GM12878 (cell line): ENCODE results near the gene TRIM72. TPM values are rescaled to one million over a fixed set of nuclear protein-coding genes. Genes with fewer than 3 reads are reported as not detected.
A peak's percentile ranks its signal among the peaks of the same experiment; 100 is the strongest.

Experiments
- ATAC-seq: fragments of 200-7000 bp; cut with Tn5 transposase; 3 replicates; pipeline ENCODE4 v1.9.1; 2020; ENCODE audit warnings: mild to moderate bottlenecking, moderate library complexity
- BruUV-seq: library from RNA; stranded (reverse); fragments of 400-500 nt; replicated peaks from 2 replicates; lab custom pipeline; 2021; lab: Mats Ljungman, UMichigan
- CTCF ChIA-PET: fragments of 300-600 bp; sonication (Branson Sonifier 250); formaldehyde crosslinking; extraction: SDS; loops from one replicate; lab custom pipeline; 2021; ENCODE audit warnings: inconsistent platforms; lab: Yijun Ruan, JAX
- POLR2A ChIA-PET: fragments of 350-600 bp; formaldehyde crosslinking; extraction: SDS; loops from one replicate; lab custom pipeline; 2021; ENCODE audit warnings: inconsistent platforms; lab: Charles Lee
- RAD21 ChIA-PET: fragments of 300-600 bp; sonication (Branson Sonifier 250); formaldehyde crosslinking; loops from one replicate; lab custom pipeline; 2023; ENCODE audit warnings: antibody characterized with exemption; ENCODE audit not compliant: unreplicated experiment; lab: Charles Lee
- SMC1A ChIA-PET: fragments of 300-600 bp; sonication (Branson Sonifier 250); formaldehyde crosslinking; loops from one replicate; lab custom pipeline; 2023; ENCODE audit not compliant: unreplicated experiment, uncharacterized antibody; lab: Charles Lee
- DNase-seq: peaks from one replicate; pipeline ENCODE4 v3.0.0-alpha.2; 2011; ENCODE audit warnings: low read depth, low spot score
- FAIRE-seq: peaks from 3 replicates; lab custom pipeline; 2011; peaks lifted over from hg19 to GRCh38; lab: Jason Lieb, UNC
- H2AFZ ChIP-seq: 2 replicates; pipeline ENCODE4 v1.6.0; 2011; ENCODE audit warnings: low read depth, low read length, control low read depth; ENCODE audit not compliant: control insufficient read depth
- H3K27ac ChIP-seq: 2 replicates; pipeline ENCODE4 v1.5.1; 2011; ENCODE audit warnings: control low read depth; ENCODE audit not compliant: control insufficient read depth, insufficient read depth
- H3K27me3 ChIP-seq, 2 experiments: replicated peaks in 1 of 2; 2 replicates each; pipeline versions ENCODE4 v1.6.0 to v1.6.1; 2011; ENCODE audit warnings: low read length in 1 of 2; ENCODE audit not compliant: control insufficient read depth in 2 of 2, insufficient read depth in 2 of 2
- H3K36me3 ChIP-seq, 2 experiments: 2 replicates each; pipeline ENCODE4 v1.5.1; 2011; ENCODE audit warnings: low read length in 1 of 2; ENCODE audit not compliant: control insufficient read depth in 2 of 2, insufficient read depth in 2 of 2
- H3K4me1 ChIP-seq: 2 replicates; pipeline ENCODE4 v1.6.1; 2011; ENCODE audit warnings: mild to moderate bottlenecking, low read length, moderate library complexity, mixed read lengths; ENCODE audit not compliant: control insufficient read depth, insufficient read depth
- H3K4me2 ChIP-seq: 2 replicates; pipeline ENCODE4 v1.6.0; 2011; ENCODE audit warnings: control low read depth; ENCODE audit not compliant: control insufficient read depth, insufficient read depth
- H3K4me3 ChIP-seq: fragments of 200-600 bp; sonication (generic); 2 replicates; pipeline ENCODE4 v1.5.1; 2016
- H3K79me2 ChIP-seq: 2 replicates; pipeline ENCODE4 v1.6.0; 2011; ENCODE audit warnings: low read length; ENCODE audit not compliant: control insufficient read depth, insufficient read depth
- H3K9ac ChIP-seq: 2 replicates; pipeline ENCODE4 v1.8.0; 2011; ENCODE audit warnings: low read length, control low read depth, mixed read lengths; ENCODE audit not compliant: control insufficient read depth, insufficient read depth
- H3K9me3 ChIP-seq: replicated peaks from 3 replicates; pipeline ENCODE4 v1.5.1; 2011; ENCODE audit warnings: mild to moderate bottlenecking, low read length; ENCODE audit not compliant: control insufficient read depth, insufficient read depth
- H4K20me1 ChIP-seq: 2 replicates; pipeline ENCODE4 v1.6.0; 2011; ENCODE audit not compliant: control insufficient read depth, insufficient read depth
- ATF3 ChIP-seq: IDR thresholded peaks from 2 replicates; pipeline ENCODE4 v1.6.1; 2011; ENCODE audit warnings: low read depth, mild to moderate bottlenecking, low read length, moderate library complexity, borderline replicate concordance; ENCODE audit errors: extremely low read depth
- CBX5 ChIP-seq: sonication (generic); IDR thresholded peaks from 2 replicates; pipeline ENCODE4 v1.6.1; 2016; ENCODE audit warnings: low read depth, moderate library complexity, mild to moderate bottlenecking, inconsistent platforms
- E4F1 ChIP-seq: fragments of 450-650 bp; IDR thresholded peaks from 2 replicates; pipeline ENCODE4 v1.6.1; 2018; ENCODE audit warnings: borderline replicate concordance, mild to moderate bottlenecking; ENCODE audit not compliant: partially characterized antibody
- MYC ChIP-seq: IDR thresholded peaks from 2 replicates; pipeline ENCODE4 v1.6.1; 2011; ENCODE audit warnings: mild to moderate bottlenecking, low read length, moderate library complexity, inconsistent platforms; ENCODE audit not compliant: insufficient read depth, insufficient replicate concordance, insufficient read length, severe bottlenecking
- NFIC ChIP-seq: IDR thresholded peaks from 2 replicates; pipeline ENCODE4 v1.6.1; 2012; ENCODE audit warnings: low read depth, mild to moderate bottlenecking, inconsistent platforms, low read length, moderate library complexity
- STAT3 ChIP-seq: IDR thresholded peaks from 2 replicates; pipeline ENCODE4 v1.6.1; 2011; ENCODE audit warnings: low read depth, low read length, improper control_type of control experiment
- ZBTB40 ChIP-seq: fragments of 450-650 bp; IDR thresholded peaks from 2 replicates; pipeline ENCODE4 v1.6.1; 2016; ENCODE audit warnings: mild to moderate bottlenecking, moderate library complexity, borderline replicate concordance
- WGBS: methylation state at CpG from one replicate; pipeline ENCODE4 v1.1.6; 2016; ENCODE audit warnings: low lambda C conversion rate; ENCODE audit not compliant: insufficient replicate concordance, insufficient coverage; ENCODE audit errors: missing lambda C conversion rate; 5-methylcytosine and 5-hydroxymethylcytosine counted together
- in situ Hi-C: fragments of 300-500 bp; cut with MboI; formaldehyde crosslinking; loops from 9 replicates; pipeline ENCODE4 v1.14.3; 2018; ENCODE audit warnings: mixed read lengths
- intact Hi-C: fragments of 100-400 bp; cut with micrococcal nuclease; formaldehyde crosslinking; loops from one replicate; pipeline ENCODE4 v1.14.2; 2022; ENCODE audit not compliant: unreplicated experiment
- polyA plus RNA-seq, 11 experiments: library from polyadenylated mRNA; depleted of rRNA in 4 of 11; unstranded in 6 of 11; stranded (reverse) in 5 of 11; fragments of >200 nt; fragmentation: Nextera tagmentation in 4 of 11; fragmentation: Illumina TruSeq in 1 of 11; extraction: Ambion mirVana in 4 of 11; extraction: Trizol in 1 of 11; gene quantifications; 1 replicate in 1 of 11; 2 replicates in 10 of 11; pipeline versions ENCODE4 v1.2.1 to v1.2.3, GENCODE V29; 2011 to 2016; ENCODE audit warnings: inconsistent platforms in 2 of 11, missing spikeins in 2 of 11, low read depth in 1 of 11
- total RNA-seq, 4 experiments: library from RNA; depleted of rRNA in 3 of 4; stranded (reverse); fragments of >200 nt in 3 of 4; fragmentation: Illumina TruSeq in 1 of 4; extraction: Trizol in 1 of 4; gene quantifications; 2 replicates each; pipeline versions ENCODE4 v1.2.1 to v1.2.3, GENCODE V29; 2013 to 2021

TRIM72 gene
- total and polyA plus RNA-seq, 10 of the 15 experiments (the other 5 are each of a cell fraction or from before 2014, with no cell fraction given) = 0.03 to 1.2 (median 0.23) TPM; not detected in 1

GRCh38 chr16:31182391-31182790 is 31.5 kb upstream of the TRIM72 start:
- Histone ChIP-seq H3K4me2 (peak overlapping the region; percentile 87), H3K27ac (no peak overlapping the region)
- TF ChIP-seq NFIC (no peak), E4F1 (no peak), ZBTB40 (no peak), MYC (no peak), ATF3 (no peak), STAT3 (no peak), CBX5 (no peak)
- TF ChIP-seq, all 136 proteins: peak for 0
- FAIRE-seq = no peak
- Histone ChIP-seq H3K9me3 (0 out of 3 replicates have a peak, but pooled peaks cover 1% of the 10 kb centered on the region), H3K27me3 (no peaks in the 10 kb centered on the region), H3K4me3 (peak overlapping the region; percentile 87), H4K20me1 (peaks cover 26% of the 10 kb centered on the region), H3K36me3 (peaks cover 22 to 34% of the 10 kb centered on the region in 2 experiments), H2AFZ (no peak overlapping the region), H3K79me2 (peaks cover 78% of the 10 kb centered on the region), H3K4me1 (peaks cover 17% of the 10 kb centered on the region), H3K9ac (peak overlapping the region; percentile 91)
- POLR2A ChIA-PET = interaction anchor here (0.6 to 2.2 kb wide), 7 partner anchors 16 to 249 kb away, joined by 3 to 10 read pairs (median 3); partner anchors contain the start of genes PYCARD and TRIM72
- RAD21 ChIA-PET = interaction anchor here (1.0 to 1.5 kb wide), 4 partner anchors 20 to 201 kb away, joined by 3 to 7 read pairs (median 4); partner anchors contain the start of genes KAT8 and PYCARD
- intact Hi-C loops = loop anchor here (5.0 to 10.0 kb wide), 2 partner anchors 185 to 692 kb away; partner anchors contain the start of gene ZNF267
- SMC1A ChIA-PET = interaction anchor here (0.5 to 1.8 kb wide), 6 partner anchors 11 to 203 kb away, joined by 3 to 4 read pairs (median 3); partner anchors contain the start of gene PYCARD
- CTCF ChIA-PET = interaction anchor here (0.6 to 2.2 kb wide), 6 partner anchors 9 to 262 kb away, joined by 3 to 4 read pairs (median 4); partner anchors contain the start of gene PYCARD
- no TSS peak for BruUV-seq
- 4% methylated on average over 7 of the region's 7 CpGs for WGBS
- ATAC-seq = no peak
- in situ Hi-C loops = no loop called here
- DNase-seq = no peak
